HG02981 (cell line): ENCODE results near the gene ADAP1.

Source experiments
- ATAC-seq: cut with Tn5 transposase; IDR thresholded peaks from one replicate; pipeline ENCODE4 v1.9.1; 2021; ENCODE audit warnings: mild to moderate bottlenecking, moderate library complexity; ENCODE audit not compliant: unreplicated experiment

The ADAP1 gene

DNA sequence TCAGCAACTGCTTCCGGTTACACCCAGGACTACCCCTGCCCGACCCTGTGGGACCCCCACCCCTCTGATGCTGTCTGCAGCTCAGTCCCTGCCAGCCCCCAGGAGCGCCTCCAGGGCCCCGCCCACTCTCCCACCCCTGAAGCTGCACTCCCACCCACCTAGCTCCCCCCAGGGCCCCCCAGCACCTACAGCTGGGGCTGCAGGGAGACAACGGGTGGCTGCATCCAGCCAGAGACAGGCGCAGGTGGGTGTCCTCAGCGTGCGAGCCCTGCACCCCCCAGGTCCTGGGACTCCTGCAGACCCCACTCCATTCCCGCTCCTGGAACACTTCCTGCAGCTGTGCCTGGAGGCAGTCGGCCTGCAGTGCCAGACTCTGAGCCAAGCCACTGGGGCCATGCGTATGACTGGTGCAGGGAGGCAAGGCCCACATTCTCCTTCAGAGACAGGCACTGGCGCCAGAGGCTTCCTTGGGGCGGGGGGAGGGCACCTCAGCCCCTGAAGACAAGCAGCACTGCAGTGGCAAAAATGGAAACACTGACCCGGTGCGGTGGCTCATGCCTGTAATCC lies 34.6 kb upstream of the ADAP1 start:
- no peak for ATAC-seq

DNA sequence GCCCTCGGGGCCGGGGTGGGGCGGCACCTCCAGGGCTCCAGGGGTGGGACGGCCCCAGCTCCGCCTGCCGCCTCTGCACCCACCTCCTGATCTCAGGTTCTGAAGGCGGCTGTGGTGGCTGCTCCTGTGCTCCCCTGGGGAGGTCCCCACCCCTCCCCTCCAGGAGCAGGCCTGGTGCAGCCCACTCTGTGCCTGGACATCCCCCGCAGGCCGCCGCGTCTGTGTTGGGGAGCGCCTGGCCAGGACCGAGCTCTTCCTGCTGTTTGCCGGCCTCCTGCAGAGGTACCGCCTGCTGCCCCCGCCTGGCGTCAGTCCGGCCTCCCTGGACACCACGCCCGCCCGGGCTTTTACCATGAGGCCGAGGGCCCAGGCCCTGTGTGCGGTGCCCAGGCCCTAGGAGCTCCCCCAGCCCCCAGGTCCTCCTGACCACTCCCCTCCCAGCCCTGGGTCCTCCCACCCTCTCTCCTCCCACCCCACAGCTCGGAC lies 34.0 kb upstream of the ADAP1 start:
- ATAC-seq = no peak

GRCh38 chr7:987909-988308 lies 33.4 kb upstream of the ADAP1 start:
- ATAC-seq = no peak

GRCh38 chr7:986766-987751 lies 32.6 kb upstream of the ADAP1 start:
- ATAC-seq = no peak

- ATAC-seq = no peak
Observed at GRCh38 chr7:985915-986741, 31.6 kb upstream of the ADAP1 start.

- no peak for ATAC-seq
Observed at GRCh38 chr7:985127-985416, 30.6 kb upstream of the ADAP1 start.

GRCh38 chr7:984361-985126 lies 30.1 kb upstream of the ADAP1 start:
- ATAC-seq = no peak

- no peak for ATAC-seq
Observed at GRCh38 chr7:983616-984071, 29.2 kb upstream of the ADAP1 start.

GRCh38 chr7:983004-983615 lies 28.6 kb upstream of the ADAP1 start, which contains the start of gene CYP2W1:
TSS of gene CYP2W1 (plus strand) at chr7:983181. CDS start at chr7:983212, 31 bp downstream.
- ATAC-seq = no peak

GRCh38 chr7:982511-983003 lies 28.1 kb upstream of the ADAP1 start:
- no peak for ATAC-seq

GRCh38 chr7:981793-982510 lies 27.5 kb upstream of the ADAP1 start:
- no peak for ATAC-seq

- no peak for ATAC-seq
Observed at GRCh38 chr7:979886-980571, 25.5 kb upstream of the ADAP1 start.

DNA sequence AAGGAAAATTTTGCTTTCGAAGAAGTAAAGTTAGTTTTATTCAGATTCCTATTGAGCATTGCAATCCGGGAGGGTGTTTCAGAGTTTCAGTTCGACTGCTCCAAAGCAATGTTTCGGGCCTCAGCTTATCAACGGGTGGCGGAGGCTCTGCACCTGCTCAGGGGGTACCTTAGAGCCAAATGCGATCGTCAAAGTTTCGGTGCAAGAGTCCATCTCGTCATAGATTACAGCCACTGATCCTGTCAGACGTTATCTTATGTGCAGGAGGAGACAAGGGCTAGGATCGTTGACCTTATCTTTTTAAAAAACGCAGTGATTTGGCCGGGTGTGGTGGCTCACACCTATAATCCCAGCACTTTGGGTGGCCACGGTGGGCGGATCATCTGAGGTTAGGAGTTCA lies 24.7 kb upstream of the ADAP1 start:
- no peak for ATAC-seq

DNA sequence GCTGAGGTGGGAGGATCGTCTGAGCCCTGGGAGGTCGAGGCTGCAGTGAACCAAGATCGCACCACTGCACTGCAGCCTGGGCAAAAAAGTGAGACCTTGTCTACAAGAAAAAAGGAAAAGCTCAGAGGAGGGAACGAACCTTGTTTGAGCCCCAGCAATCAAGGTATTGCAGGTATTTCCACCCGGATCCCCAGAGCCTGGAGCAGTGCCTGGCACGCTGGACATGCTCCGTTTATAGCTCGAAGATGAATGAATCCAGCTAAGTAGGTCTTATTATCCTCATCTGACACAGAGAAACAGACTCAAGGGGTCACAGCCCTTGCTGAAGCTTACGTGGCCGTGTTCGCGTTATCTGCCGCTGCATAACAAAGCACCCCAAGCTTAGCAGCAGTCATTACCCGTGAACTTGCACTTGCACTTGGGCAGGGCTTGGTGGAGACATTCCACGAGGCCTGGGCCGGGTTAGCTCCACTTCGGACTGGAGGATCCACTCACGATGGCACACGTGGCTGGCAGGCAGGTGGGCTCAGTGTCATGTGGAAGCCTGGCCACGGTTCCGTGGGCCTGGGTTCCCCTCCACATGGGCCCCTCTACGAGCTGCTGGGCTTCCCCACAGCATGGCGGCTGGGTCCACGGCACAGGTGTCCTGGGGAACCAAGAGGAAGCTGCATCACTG lies 24.1 kb upstream of the ADAP1 start:
- ATAC-seq = no peak

- ATAC-seq = no peak
Observed at GRCh38 chr7:978049-978346, 23.5 kb upstream of the ADAP1 start.

GRCh38 chr7:977326-978048 lies 23.0 kb upstream of the ADAP1 start:
- ATAC-seq = peak; percentile 38

GRCh38 chr7:976901-977325 lies 22.4 kb upstream of the ADAP1 start:
- ATAC-seq = no peak
